GM20000 (cell line): Measurements from ENCODE around the gene DACH1.

ENCODE experiments used
- DNase-seq: peaks from one replicate; pipeline ENCODE4 v3.0.0; 2012; ENCODE audit warnings: low spot score
- TF ChIP-seq, protein P1 (sequence below): IDR thresholded peaks from 2 replicates; pipeline ENCODE4 v1.5.1; 2012; ENCODE audit warnings: mild to moderate bottlenecking, control low read depth; ENCODE audit errors: extremely low read depth, missing control alignments

Gene DACH1

GRCh38 chr13:71460211-71460610 lies 406.8 kb downstream of the DACH1 start:
- no peak for DNase-seq
- TF ChIP-seq, protein P1, sequence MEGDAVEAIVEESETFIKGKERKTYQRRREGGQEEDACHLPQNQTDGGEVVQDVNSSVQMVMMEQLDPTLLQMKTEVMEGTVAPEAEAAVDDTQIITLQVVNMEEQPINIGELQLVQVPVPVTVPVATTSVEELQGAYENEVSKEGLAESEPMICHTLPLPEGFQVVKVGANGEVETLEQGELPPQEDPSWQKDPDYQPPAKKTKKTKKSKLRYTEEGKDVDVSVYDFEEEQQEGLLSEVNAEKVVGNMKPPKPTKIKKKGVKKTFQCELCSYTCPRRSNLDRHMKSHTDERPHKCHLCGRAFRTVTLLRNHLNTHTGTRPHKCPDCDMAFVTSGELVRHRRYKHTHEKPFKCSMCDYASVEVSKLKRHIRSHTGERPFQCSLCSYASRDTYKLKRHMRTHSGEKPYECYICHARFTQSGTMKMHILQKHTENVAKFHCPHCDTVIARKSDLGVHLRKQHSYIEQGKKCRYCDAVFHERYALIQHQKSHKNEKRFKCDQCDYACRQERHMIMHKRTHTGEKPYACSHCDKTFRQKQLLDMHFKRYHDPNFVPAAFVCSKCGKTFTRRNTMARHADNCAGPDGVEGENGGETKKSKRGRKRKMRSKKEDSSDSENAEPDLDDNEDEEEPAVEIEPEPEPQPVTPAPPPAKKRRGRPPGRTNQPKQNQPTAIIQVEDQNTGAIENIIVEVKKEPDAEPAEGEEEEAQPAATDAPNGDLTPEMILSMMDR, result no peak

DNA sequence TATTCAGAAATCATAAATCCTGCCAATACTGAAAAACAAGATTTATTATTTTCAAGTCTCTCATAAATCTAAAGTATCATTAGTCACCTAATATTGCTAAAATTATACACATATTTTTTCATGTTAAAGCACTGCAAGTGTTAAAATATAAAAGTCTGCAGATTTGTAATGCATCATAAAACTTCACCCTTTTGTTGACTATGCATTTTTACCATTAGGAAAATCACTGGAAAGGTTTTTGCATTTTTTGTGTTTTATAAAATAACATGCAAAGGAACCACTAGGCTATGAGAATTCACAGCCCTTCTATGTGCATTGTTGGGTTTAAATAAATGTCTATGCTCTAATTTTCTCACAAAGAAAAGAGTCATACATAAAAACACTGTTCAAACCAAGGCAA lies 407.3 kb downstream of the DACH1 start:
- TF ChIP-seq, protein P1, result no peak
- DNase-seq, result no peak

DNA sequence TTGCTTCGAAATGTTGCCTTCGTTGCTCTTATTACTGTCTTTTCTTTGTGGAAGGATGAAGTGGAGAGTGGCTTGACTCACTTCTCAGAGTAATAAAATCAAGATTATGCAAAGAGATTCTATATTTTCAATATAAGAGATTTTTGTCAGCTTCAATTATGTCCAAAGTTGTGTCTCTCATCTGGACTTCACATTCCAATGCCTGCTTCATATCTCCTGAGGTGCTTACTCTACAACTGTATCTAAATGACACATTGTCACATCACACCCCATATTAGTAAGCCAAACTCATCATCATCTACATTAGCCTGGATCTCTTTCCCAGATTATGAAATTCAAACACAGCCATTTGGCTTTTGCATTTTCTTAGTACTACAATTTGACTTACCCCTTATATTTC lies 409.4 kb downstream of the DACH1 start:
- DNase-seq, result no peak

DNA sequence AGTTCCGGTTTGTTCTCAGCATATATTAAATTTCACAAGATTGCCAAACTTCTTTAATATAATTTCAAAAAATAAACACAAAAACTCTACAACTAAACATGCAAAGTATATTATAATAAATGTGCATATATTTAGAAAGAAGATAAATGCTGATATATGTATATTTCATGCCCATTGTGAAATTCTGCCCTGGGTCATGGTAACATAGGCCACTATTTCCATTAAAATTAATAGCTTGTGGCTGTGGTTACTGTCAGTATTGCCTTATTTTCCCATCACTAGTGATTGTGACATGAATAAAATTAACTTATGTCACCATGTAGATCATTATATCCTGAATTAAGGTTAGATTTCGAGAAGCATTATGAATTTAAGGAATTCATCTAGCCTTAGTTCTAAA lies 410.9 kb downstream of the DACH1 start:
- no peak for DNase-seq
- TF ChIP-seq, protein P1, result no peak

More for the DNA sequence above, 409.4 kb downstream of the DACH1 start:
- TF ChIP-seq, protein P1, result no peak

GRCh38 chr13:71454509-71454908 lies 412.5 kb downstream of the DACH1 start:
- TF ChIP-seq, protein P1, result no peak
- DNase-seq, result no peak

DNA sequence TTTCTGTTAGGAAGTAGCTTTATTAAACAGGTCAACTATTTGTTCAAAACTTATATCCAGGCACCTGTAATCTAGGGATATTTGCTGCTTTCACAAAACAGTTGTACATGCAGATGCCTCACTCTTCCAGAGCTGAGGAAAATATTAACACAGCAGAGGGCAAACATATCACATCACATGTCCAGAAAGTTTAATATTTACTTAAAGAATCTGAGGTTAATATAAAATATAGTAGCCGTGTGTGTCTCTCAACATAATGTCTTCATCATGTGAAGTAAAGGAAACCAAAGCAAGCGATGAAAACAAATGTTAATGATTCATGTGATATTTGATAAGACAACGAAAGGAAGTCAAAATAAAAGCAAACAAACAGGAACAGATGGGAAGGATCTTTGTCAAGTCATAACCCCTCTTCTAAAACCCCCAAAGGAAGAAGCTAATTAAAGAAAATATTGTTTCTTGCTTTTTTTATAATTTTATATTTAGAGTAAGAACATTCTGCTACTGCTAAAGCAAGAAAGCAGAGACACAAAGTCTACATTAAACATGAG lies 418.8 kb downstream of the DACH1 start:
- TF ChIP-seq, protein P1, result no peak

GRCh38 chr13:71437704-71438103 lies 429.3 kb downstream of the DACH1 start:
- TF ChIP-seq, protein P1, result no peak
- DNase-seq, result no peak

More for the DNA sequence above, 418.8 kb downstream of the DACH1 start:
- no peak for DNase-seq
